Endothelial cell of umbilical vein (primary cell): ENCODE results near the gene UGCG.

ENCODE experiments used
- CTCF ChIP-seq, 2 donors: IDR thresholded peaks; 1 replicate in 1 of 2; 2 replicates in 1 of 2; pipeline ENCODE4 v1.5.1; 2011; ENCODE audit warnings: low read length in 2 of 2, mild to moderate bottlenecking in 2 of 2, moderate library complexity in 2 of 2, control low read depth in 1 of 2, inconsistent platforms in 1 of 2, low read depth in 1 of 2; ENCODE audit not compliant: insufficient read depth in 1 of 2; ENCODE audit errors: extremely low read depth in 1 of 2
- EZH2 ChIP-seq: IDR thresholded peaks from 2 replicates; pipeline ENCODE4 v1.6.1; 2012; ENCODE audit warnings: borderline replicate concordance, low read depth, mild to moderate bottlenecking, moderate library complexity, low read length, inconsistent platforms; ENCODE audit not compliant: severe bottlenecking
- GATA2 ChIP-seq: IDR thresholded peaks from 2 replicates; pipeline ENCODE4 v1.7.0; 2011; ENCODE audit warnings: low read depth, mild to moderate bottlenecking, moderate library complexity, mixed read lengths, low read length; ENCODE audit not compliant: insufficient read length, insufficient read depth
- MAX ChIP-seq: IDR thresholded peaks from 2 replicates; pipeline ENCODE4 v1.6.1; 2011; ENCODE audit not compliant: insufficient read depth, insufficient read length
- POLR2A ChIP-seq: IDR thresholded peaks from 2 replicates; pipeline ENCODE4 v1.6.1; 2012; ENCODE audit warnings: low read depth, mild to moderate bottlenecking, control low read depth, low read length
- POLR2AphosphoS5 ChIP-seq: IDR thresholded peaks from 2 replicates; pipeline ENCODE4 v1.6.1; 2012; ENCODE audit warnings: low read depth, mild to moderate bottlenecking, control low read depth, low read length, moderate library complexity; ENCODE audit not compliant: insufficient read depth

- no peak for TF ChIP-seq CTCF (IDR thresholded peaks at IDR 0.05; ENCODE audit: extremely low read depth in 1 of 2, insufficient read depth in 1 of 2, low read depth in 1 of 2, low read length in 2 of 2)
- no peak for TF ChIP-seq GATA2
- TF ChIP-seq POLR2A = no peak
- TF ChIP-seq POLR2AphosphoS5 = no peak
- no peak for TF ChIP-seq MAX
- no peak for TF ChIP-seq EZH2
These were observed 40.7 kb downstream of the UGCG start for GRCh38 chr9:111937301-111937700.
